Measurements from ENCODE around the gene TPM4.
"Not testable (repeated sequence)": the region's sequence is repeated elsewhere in the genome, so short reads cannot be mapped to it uniquely, and the experiment has no call there.

The TPM4 gene

DNA sequence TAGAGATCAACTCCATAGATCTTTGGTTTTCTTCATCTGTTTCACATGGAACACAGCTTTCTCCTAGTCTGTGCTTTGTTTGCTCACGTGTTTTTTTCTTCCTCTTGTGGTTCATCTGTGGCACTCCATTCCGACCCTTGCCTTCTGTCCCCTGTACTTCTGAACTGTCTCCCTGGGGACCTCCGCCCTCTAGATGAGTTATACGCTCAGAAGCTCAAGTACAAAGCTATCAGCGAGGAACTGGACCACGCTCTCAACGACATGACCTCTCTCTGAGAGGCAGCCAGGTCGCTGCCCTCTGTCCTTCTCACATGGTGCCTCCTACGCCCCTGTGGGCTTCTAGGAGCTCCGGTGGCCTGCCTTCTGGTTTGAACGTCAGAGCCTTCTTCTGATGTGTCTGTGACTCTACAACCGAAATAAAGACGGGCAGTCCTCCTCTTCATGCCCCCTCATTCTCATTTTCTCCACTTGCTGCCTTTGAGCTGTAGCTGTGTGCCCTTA is 18.8 kb downstream of the TPM4 start:
- DNase-seq (ENCODE audit: low read depth, low spot score): no peak

- no peak for DNase-seq (ENCODE audit: low read depth, low spot score)
Observed at GRCh38 chr19:16096280-16096855, 20.1 kb downstream of the TPM4 start.

GRCh38 chr19:16098416-16098768 is 22.1 kb downstream of the TPM4 start:
- DNase-seq (ENCODE audit: low read depth, low spot score): no peak

GRCh38 chr19:16098821-16099220 is 22.5 kb downstream of the TPM4 start:
- DNase-seq (ENCODE audit: low read depth, low spot score): no peak

DNA sequence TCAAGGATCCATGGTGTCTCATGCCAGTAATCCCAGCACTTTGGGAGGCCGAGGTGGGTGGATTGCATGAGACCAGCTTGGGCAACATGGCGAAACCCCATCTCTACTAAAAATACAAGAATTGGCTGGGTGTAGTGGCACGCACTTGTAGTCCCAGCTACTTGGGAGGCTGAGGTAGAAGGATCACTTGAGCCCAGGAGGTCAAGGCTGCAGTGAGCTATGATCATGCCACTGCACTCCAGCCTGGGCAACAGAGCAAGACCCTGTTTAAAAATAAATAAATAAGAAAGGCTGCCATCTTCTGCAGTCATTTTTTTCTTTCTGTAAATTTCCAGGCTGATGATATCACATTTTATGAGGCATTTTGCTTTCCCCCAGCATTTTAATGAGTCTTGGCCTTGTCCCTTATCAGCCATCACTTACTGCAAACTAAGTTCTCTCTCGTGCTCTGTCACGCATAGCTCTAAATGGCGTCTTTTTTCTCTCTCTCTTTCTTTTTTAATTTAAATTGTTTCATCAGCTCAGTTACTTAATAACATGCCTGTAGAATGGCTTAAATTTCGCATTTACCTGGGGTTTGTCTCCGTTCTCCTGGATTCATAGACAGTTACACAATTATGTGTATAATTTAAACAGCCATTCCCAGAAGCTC is 23.1 kb downstream of the TPM4 start:
- DNase-seq (ENCODE audit: low read depth, low spot score): not testable (repeated sequence)

DNA sequence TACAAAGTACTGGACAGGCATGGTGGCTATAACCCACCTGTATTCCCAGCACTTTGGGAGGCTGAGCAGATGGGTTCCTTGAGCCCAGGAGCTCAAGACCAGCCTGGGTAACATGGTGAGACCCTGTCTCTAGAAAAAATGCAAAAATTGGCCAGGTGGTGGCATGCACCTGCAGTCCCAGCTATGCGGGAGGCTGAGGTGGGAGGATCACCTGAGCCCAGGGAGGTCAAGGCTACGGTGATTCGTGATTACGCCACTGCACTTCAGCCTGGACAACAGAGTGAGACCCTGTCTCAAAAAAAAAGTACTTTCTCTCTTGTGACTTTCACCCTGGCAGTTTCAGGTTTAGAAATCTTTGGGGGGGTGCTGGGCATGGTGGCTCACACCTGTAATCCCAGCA is 24.2 kb downstream of the TPM4 start:
- DNase-seq (ENCODE audit: low read depth, low spot score): no peak

DNA sequence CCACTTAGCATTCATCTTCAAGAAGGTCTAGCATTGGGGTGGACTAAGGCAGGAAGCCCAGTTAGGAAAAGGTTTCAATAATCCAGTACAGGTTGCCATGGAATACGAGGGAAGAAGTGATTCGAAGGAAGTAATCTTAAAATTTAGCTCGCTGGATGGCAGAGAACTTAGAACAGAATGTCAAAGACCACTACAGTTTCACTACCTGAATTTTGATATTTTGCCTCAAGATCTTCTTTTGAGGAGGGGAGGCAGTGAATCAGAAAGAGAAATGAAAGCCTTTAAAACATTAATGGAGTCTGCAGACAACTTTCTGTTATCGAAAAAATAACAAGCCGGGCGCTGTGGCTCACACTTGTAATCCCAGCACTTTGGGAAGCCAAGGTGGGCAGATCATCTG is 28.4 kb downstream of the TPM4 start:
- no peak for DNase-seq (ENCODE audit: low read depth, low spot score)

- no peak for DNase-seq (ENCODE audit: low read depth, low spot score)
Observed at GRCh38 chr19:16106121-16106520, 29.8 kb downstream of the TPM4 start.

DNA sequence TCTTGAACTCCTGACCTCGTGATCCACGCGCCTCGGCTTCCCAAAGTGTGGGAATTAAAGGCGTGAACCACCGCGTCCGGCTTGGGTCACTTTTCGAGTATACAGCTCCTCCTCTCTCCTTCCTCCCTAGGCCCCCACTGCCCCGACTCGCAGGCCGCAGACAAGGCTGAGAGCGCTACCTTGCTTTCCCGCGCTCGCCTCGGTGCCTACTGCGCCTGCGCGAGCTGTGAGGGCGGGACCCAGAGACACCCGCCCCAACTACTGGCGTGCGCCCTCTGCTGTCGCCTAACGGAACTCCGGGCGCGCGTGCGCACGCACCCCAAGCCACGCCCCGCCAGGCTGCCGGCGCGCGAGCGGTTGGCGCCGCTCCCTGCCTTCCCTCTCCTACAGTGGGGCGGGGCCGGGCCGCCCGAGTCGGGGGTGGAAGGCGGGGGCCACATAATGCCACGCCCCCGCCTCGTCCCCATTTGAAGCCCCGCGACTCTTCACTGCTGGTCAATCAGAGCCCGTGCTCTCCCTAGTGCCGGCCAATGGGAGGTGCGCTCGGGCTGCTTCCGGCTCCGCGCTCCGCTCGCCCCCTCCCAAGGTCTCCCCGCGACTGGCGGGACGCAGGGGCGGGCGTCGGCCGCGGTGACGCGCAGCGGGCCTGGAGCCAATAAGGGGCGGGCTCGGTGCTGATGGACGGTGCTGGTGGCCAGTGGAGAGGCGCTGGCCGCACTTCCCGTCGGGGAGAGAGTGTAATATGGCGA is 35.0 kb downstream of the TPM4 start, which contains the start of gene RAB8A:
Gene RAB8A, plus strand, starts transcription at position 730 of the 749 bp plus-strand sequence. Its CDS starts 13 bp downstream, at position 743.
- DNase-seq (ENCODE audit: low read depth, low spot score): peak; percentile 99

DNA sequence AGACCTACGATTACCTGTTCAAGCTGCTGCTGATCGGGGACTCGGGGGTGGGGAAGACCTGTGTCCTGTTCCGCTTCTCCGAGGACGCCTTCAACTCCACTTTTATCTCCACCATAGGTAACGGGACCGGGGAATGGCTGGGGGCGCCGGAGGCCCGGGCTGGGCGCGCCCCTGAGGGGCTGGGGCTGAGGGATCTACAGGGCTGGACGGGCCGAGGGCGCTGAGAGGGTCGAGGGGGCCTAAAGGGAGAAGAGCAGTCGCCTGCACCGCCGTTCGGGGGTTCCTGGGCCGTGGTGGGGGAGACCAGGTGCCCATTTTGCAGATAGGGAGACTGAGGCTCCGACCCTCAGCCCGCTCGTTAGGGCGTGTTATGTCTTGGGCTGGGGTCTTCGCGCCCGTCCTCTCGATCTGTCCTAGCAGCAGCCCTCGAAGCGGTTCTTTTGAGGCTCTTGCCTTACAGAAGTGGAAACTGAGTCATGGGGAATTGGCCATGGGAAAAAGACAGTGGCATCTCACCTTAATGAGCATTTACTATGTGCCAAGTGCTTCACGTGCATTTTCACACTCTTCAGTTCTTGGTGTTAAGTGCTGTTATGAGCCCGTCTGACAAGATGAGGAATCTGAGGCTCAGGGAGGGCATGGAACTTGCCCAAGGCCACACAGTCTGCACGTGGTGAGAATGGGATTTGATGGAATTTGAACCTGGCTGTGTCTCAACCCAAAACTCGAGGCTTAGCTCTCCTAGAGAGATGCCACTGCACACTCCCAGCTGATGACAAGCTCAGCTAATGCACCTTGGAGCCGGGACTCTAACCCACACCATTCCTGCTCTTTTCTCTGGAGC is 35.8 kb downstream of the TPM4 start:
- DNase-seq (ENCODE audit: low read depth, low spot score): no peak

DNA sequence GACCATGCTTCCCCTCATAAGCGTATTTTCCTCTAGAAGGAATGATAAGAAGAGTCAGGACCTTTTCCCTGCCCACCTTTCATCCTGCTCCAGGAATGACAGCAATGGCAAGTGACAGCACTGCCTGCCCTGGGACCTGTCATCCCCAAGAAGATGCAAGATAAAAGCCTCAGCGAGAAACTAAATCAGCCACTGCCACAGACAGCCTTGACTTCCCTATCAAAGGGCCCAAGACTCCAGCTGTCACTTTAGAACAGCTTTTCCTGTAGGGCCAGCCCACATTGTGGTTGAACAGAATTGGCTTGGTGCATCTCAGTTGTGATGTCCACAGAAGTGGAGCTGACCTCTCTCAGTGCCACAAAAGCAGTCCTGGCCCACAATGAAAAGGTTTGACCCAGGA is 36.5 kb downstream of the TPM4 start:
- DNase-seq (ENCODE audit: low read depth, low spot score): no peak

- no peak for DNase-seq (ENCODE audit: low read depth, low spot score)
Observed at GRCh38 chr19:16113727-16114126, 37.4 kb downstream of the TPM4 start.

- no peak for DNase-seq (ENCODE audit: low read depth, low spot score)
Observed at GRCh38 chr19:16115301-16116039, 39.2 kb downstream of the TPM4 start.

DNA sequence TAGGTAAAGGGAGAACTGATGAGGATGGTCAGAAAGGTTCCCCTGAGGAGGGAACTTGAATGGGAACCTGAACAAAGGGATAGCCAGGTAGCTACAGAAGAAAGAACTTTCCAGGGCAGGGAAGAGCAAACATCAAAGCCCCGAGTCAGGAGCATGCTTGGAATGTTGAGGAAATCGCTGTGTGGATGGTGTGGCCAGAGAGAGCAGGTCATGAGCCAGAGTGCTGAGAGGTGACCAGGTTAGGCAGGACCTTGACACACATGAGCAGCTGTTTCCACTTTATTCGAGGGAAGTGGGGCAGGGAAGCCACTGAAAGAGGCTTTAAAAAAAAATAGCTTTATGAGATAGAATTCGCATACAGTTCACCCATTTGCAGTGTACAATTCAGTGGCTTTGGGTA is 39.8 kb downstream of the TPM4 start:
- DNase-seq (ENCODE audit: low read depth, low spot score): no peak

DNA sequence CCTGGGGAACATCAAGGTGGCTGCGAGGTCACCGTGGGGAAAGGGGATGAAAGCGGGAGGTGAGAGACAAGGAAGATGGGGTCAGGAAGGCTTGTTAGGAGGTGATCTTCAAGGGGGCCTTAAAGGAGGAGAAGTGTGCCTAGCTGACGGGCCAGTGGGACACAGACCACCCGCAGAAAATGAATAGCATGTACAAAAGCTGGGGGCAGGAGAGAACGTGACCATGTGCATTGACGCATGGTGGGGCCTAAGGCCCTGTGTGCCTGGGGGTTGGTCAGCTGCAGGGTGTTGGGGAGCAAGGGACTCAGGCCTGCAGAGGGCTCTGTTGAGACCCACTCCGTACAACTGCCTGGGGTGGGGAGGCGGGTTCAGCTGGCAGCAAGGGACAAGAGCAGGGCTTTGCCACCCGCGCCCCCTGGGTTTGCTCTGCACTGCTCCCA is 41.3 kb downstream of the TPM4 start:
- no peak for DNase-seq (ENCODE audit: low read depth, low spot score)

DNA sequence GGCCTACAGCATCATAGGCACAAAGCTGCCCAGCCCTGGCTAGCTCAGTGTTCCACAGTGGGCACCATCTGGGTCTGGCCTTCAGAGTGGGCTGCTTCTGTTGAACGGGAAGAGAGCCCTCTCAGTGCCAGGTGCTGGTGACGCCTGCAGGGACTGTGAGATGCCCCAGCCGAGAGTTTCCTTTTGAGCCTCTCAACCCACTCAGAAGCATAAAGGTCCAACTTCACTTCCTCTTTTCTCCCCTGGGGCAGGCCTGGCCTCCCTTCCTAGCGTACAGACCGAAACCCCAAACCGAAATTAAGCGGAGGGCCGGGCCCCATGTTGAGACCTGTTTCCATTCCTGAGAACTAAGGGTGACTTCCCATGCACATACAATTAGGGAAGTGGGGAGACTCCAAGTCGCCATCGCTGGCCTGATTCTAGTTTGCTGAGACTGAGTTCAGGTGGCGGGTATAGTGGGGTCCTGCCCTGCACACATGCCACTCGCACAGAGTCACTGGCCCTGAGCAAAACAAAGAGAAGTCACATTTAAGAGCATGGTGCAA is 42.3 kb downstream of the TPM4 start:
- no peak for DNase-seq (ENCODE audit: low read depth, low spot score)

DNA sequence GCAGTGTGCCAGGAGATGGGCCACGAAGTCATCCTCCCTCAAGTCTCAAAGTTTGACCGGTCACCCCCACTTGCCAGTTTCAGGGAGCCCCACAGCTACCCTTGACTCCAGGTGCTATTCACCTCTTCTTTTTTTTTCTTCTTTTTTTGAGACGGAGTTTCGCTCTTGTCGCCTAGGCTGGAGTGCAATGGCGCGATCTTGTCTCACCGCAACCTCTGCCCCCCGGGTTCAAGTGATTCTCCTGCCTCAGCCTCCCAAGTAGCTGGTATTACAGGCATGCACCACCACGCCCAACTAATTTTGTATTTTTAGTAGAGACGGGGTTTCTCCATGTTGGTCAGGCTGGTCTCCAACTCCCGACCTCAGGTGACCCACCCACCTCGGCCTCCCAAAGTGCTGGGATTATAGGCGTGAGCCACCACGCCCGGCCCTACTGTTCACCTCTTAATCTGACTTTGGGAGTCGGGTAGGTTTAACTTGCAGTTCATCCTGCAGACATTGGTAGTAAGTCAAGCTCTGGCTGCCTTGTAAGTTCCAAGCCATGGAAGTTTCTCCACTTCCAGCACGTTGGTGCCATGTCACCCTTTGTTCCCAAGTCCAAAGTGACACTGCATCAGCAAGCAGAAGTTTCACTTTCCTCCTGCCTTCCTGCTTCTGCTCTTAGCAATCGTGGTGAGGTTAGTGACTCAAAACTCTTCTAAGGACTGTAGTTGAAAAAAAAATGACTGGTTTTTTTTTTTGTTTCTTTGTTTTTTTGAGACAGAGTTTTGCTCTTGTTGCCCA is 43.0 kb downstream of the TPM4 start:
- not testable (repeated sequence) for DNase-seq (ENCODE audit: low read depth, low spot score)

DNA sequence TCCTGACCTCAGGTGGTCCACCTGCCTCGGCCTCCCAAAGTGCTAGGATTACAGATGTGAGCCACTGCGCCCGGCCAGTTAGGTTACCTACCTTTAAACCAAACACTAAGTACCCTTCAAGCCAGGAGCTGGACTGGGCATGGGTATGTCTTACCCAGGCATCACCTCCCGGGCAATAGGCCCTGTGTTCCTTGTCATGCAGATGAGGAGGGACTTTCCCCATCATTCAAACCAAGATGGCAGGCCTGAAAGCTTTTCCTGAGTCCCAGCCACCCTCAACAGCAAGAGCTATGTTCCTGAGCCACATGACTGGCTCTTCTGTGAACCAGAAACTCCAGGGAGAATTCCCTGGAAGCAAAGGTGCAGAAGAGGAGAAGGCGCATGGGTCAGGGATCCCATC is 44.8 kb downstream of the TPM4 start:
- no peak for DNase-seq (ENCODE audit: low read depth, low spot score)

GRCh38 chr19:16121967-16122366 is 45.7 kb downstream of the TPM4 start:
- no peak for DNase-seq (ENCODE audit: low read depth, low spot score)

DNA sequence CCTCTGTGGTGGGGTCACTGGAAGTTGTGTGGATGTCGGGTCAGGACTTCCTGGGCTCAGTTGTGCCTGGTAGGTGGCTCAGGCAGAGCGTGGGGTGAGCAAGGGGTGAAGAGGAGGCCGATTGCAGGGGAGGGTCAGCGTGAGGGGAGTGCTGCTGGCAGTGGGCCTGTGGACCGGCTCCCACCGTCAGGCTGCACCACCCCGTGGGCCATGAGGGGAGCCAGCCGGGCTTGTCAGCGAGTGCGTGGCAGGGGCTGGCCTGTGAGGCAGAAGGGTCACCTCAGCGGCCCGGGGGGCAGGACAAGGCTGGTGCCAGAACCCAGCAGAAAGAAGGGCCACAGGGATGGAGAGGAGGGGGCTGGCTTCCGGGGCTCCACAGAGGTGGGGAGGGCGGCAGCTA is 48.7 kb downstream of the TPM4 start:
- DNase-seq (ENCODE audit: low read depth, low spot score): no peak
